ENCODE data around the gene SUSD4.

Gene SUSD4

DNA sequence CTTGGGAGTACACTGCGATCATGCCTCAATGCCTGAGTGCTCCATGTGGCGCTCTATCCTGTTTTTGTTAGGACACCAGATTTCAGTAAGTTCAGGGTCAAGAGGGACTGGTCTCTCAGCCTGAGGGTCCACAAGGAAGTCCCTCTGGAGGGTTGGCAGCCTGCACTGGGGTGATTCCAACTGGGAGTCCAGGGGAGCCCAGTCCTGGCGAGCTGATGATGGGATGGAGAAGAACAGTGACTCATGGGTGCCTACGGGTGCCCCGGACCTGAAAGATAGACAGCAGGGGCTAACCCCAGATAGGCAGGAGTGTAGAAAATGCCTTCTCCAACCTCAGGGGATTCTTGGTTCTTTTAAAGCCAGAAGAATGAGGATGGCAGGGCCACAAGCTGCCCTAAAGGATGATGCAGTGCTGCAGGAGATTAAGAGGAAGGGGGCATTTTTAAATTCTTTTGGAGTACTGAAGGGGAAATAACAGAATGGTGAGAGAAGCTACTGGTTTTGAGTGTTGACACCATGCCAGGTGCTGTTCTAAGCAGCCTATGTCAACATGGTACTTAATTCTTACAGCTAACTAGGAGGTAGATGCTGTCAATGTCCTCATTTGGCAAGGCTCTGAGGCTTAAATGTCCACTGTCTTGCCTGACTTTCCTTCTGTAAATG is 152.5 kb downstream of the SUSD4 start:
- no peaks in the 10 kb centered on the region for H3K36me3 Mint-ChIP-seq
- H3K27me3 Mint-ChIP-seq, result peaks cover 4% of the 10 kb centered on the region
- H3K4me3 Mint-ChIP-seq, result no peak overlapping the region
- CTCF ChIA-PET, result no interaction called here
- no peak overlapping the region for H3K27ac Mint-ChIP-seq
- no peaks in the 10 kb centered on the region for H3K9me3 Mint-ChIP-seq
- H3K4me1 Mint-ChIP-seq, result no peaks in the 10 kb centered on the region
- DNase-seq, result no peak

DNA sequence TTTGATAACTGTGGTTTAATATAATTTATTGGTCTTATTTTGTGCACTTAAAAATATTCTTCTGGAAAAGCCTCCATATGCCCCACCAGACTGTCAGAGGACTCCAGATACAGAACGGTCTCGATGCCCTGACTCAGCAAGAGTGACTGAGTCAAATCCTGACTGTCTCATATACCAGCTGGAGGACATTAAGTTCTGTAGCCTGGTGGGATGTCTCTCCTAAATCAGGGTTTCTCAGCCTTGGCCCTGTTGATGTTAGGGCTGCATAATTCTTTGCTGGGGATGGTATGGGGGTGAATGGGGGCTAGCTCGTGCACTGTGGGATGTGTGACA is 153.2 kb downstream of the SUSD4 start:
- Mint-ChIP-seq H3K9me3 (no peaks in the 10 kb centered on the region), H3K27ac (no peak overlapping the region), H3K4me1 (no peaks in the 10 kb centered on the region), H3K36me3 (no peaks in the 10 kb centered on the region), H3K4me3 (no peak overlapping the region), H3K27me3 (peaks cover 9% of the 10 kb centered on the region)
- no peak for DNase-seq
- CTCF ChIA-PET, result no interaction called here

DNA sequence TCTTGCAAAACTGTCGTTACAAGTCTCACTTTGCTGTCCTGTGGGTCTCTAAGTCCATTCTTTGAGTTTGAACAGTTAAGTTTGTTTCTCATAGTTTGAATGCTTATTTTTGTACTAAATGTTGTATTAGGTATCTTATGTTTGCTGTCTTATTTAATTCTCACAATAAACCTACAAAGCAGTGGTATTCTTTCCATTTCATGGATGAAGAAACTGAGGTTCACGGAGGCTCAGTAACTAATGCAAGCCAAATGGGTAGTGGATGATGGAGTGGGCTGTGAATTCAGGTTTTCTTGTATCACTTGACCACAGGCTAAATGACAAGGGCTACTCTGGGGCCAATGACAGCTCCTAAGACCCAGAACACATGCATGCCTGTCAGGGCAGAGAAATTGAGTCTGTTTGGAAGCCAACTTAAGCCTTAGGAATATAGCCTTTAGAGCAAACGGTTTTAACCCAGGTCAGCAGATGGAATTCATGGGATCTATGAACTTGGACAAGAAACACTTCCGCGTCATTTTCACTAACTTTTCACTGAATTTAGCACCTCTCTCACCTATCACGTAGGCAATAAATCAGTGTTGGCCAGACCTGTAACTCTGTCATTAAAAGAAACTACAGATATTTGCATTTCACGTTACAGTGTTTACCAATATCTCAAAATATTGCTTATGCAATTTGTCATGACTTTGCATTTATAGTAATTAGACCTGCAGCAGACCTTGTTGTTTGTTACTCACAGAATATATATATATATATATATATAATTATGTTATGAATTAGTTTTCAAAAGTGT is 153.8 kb downstream of the SUSD4 start:
- DNase-seq, result no peak
- no peak overlapping the region for H3K4me3 Mint-ChIP-seq
- no peak overlapping the region for H3K27ac Mint-ChIP-seq
- no peaks in the 10 kb centered on the region for H3K9me3 Mint-ChIP-seq
- peaks cover 9% of the 10 kb centered on the region for H3K27me3 Mint-ChIP-seq
- no peaks in the 10 kb centered on the region for H3K36me3 Mint-ChIP-seq
- CTCF ChIA-PET, result no interaction called here
- no peaks in the 10 kb centered on the region for H3K4me1 Mint-ChIP-seq

DNA sequence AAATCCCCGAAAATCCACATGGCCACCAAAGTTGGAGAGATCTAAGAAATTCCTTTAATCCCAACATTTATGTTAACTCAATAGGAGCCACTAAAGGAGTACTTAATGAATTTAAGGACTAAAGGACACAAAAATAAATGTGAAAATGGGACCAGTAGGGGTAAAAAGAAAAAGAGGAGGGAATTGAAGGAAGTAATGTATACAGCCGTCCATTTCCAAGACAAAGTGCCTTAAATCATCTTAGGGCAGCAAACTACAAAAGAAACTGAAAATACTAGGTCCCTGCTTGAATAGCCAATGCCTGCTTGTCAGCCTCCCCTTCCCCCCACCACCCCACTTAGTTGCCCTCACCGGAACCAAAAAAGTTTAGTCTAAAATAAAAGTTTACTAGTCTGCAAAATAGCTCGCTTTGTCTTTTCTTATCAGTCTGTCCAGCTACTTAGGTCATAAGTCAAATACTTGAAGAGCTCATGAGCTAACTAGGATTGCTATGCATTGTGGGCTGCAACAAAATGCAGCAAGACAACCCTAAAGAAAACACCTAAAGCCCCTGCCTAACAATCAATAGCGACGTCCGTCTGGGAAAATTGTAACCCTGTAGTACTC is 154.6 kb downstream of the SUSD4 start:
- no peaks in the 10 kb centered on the region for H3K9me3 Mint-ChIP-seq
- CTCF ChIA-PET, result no interaction called here

DNA sequence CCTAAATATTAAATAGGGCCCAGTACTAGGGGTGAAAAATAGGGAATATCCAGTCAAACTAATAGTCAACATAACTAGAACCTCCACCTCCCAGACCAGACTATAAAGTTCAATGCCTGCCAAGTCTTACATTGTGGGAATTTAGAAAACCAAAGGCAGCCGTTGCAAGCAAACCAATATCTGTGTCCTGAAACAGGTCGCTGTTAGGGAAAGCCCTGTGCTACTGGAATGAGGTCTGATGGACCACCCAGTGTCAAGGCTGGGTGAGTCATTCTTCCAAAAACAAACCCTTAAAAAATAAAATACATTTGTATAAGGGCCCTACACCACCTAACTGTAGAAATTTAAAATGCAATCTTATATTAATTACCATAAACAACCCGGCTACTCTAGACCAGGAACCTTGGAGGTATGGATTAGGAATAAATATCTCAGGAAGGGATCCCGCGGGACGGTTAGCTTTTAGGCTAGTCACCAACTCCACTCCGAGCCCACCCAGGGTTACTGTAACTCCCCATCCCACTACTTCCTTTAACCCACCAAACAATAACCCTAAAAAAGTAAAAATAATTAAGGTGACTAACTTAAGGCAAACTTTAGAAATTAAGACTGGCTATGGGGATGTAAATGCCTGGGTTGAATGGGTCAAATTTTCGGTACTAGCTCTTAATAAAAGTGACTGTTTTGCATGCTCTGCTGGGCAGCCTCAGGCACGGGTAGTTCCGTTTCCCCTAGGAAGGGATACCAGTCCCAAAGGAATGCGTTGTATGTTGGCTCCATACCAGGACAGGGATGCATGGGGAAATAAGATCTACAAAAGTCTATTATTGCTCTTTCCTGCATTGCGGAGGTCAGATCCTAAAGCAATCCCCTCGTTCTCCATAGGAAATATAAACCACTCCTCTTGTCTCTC is 155.6 kb downstream of the SUSD4 start:
- Mint-ChIP-seq H3K4me3 (no peak overlapping the region), H3K36me3 (no peaks in the 10 kb centered on the region), H3K4me1 (no peaks in the 10 kb centered on the region), H3K27ac (no peak overlapping the region), H3K27me3 (peaks cover 9% of the 10 kb centered on the region), H3K9me3 (no peaks in the 10 kb centered on the region)
- DNase-seq, result no peak
- CTCF ChIA-PET, result no interaction called here

More for the DNA sequence above, 154.6 kb downstream of the SUSD4 start:
- DNase-seq, result no peak
- H3K4me3 Mint-ChIP-seq, result no peak overlapping the region
- H3K27ac Mint-ChIP-seq, result no peak overlapping the region
- H3K27me3 Mint-ChIP-seq, result peaks cover 9% of the 10 kb centered on the region
- H3K36me3 Mint-ChIP-seq, result no peaks in the 10 kb centered on the region
- no peaks in the 10 kb centered on the region for H3K4me1 Mint-ChIP-seq

DNA sequence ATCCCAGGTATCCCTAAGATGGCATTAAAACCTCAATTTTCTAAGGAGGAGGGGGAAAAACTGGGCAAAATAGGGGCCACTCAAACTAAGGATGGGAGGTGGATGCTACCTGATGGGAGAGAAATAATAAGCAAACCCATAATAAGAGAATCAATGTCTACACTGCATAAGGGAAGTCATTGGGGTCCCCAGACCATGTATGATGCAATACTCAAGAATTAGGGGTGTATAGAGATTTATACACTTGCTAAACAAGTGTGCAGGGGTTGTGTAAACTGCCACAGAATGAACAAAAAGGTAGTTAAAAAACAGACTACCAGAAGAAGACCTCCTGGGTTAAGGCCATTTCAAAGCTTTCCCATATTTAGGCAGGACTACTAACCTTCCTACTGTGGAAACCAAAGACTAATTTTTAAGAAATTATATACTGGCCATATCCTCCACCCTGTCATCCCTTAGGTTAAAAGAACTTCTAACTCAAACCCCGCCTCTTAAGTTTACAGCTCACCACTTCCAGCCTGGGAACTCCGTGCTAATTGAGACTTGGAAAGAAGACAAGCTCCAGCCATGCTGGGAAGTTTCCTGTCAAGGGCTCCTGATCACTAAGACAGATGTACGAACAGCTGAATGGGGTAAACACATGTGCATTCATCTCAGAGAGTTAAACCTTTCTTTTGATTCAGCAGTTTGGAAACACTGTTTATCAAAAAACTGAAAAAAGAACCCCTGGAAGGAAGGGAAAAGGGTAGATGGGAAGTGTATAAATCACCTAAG is 156.5 kb downstream of the SUSD4 start:
- Mint-ChIP-seq H3K36me3 (no peaks in the 10 kb centered on the region), H3K4me3 (no peak overlapping the region), H3K4me1 (no peaks in the 10 kb centered on the region), H3K27ac (no peak overlapping the region), H3K27me3 (peaks cover 11% of the 10 kb centered on the region), H3K9me3 (no peaks in the 10 kb centered on the region)
- CTCF ChIA-PET, result no interaction called here
- no peak for DNase-seq

DNA sequence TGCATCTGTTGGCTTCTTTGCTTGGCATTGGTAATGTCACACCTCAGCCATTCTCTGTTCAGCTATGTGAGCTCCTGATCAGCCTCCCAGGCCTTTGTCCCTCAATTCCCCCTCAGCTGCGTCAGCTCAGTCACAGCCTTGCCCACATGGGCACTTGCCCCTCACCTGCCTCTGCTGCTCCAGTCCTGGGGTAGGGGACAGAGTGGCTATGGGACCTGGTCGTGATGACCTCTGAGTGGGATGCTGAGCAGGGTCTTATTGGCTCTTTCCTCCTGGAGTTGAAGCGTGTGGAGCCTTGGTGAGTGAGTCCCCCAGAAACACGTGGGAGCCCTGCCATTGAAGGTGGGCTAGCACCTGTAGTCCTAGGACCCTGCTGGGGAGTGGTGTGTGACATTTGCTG is 159.6 kb downstream of the SUSD4 start:
- H3K9me3 Mint-ChIP-seq, result no peaks in the 10 kb centered on the region
- H3K4me1 Mint-ChIP-seq, result no peaks in the 10 kb centered on the region
- no peak for DNase-seq
- H3K36me3 Mint-ChIP-seq, result no peaks in the 10 kb centered on the region
- H3K27ac Mint-ChIP-seq, result no peak overlapping the region
- H3K27me3 Mint-ChIP-seq, result peaks cover 14% of the 10 kb centered on the region
- CTCF ChIA-PET, result no interaction called here
- no peak overlapping the region for H3K4me3 Mint-ChIP-seq

DNA sequence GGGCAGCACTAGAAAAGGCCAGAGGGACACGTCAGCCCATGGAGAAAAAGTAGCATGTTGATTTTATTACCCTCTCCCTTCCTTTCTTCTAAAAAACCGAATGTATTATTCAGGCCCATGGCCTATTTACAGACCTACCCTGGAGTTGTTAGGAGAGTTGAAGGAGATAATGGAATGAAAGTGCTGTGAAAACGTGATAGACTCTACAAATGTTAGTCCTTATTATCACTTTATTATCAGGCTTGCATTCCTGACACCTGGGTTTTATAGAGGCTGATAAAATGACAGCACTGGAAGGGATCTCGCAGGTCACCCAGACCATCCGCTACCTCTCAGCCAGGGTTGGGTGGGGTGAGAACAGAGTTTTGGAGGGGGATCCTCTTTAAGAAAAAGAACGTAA is 160.3 kb downstream of the SUSD4 start:
- no peak overlapping the region for H3K27ac Mint-ChIP-seq
- H3K9me3 Mint-ChIP-seq, result no peaks in the 10 kb centered on the region
- H3K4me3 Mint-ChIP-seq, result no peak overlapping the region
- CTCF ChIA-PET, result no interaction called here
- DNase-seq, result no peak
- no peaks in the 10 kb centered on the region for H3K36me3 Mint-ChIP-seq
- no peaks in the 10 kb centered on the region for H3K4me1 Mint-ChIP-seq
- peaks cover 14% of the 10 kb centered on the region for H3K27me3 Mint-ChIP-seq

DNA sequence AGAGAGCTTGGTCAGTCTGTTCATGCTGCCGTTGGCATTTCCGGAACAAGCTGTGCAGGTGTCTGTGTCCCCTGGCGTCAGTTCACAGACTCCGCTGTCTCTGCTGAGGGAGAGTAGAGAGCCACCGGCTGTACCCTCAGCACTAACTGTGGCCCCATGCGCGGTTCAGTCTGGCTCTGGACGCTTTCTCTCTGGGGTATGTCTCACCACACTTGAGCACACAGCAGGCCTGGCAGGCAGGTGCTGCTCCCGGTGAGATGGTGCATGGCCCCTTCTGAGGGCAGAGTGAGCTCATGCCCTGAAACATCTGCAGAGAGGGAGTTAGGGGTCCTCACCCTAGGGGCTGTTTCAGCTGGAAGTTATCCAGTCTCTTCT is 161.0 kb downstream of the SUSD4 start:
- no peaks in the 10 kb centered on the region for H3K36me3 Mint-ChIP-seq
- DNase-seq, result no peak
- peaks cover 2% of the 10 kb centered on the region for H3K4me1 Mint-ChIP-seq
- peaks cover 14% of the 10 kb centered on the region for H3K27me3 Mint-ChIP-seq
- no peaks in the 10 kb centered on the region for H3K9me3 Mint-ChIP-seq
- no peak overlapping the region for H3K4me3 Mint-ChIP-seq
- H3K27ac Mint-ChIP-seq, result no peak overlapping the region
- CTCF ChIA-PET, result no interaction called here

DNA sequence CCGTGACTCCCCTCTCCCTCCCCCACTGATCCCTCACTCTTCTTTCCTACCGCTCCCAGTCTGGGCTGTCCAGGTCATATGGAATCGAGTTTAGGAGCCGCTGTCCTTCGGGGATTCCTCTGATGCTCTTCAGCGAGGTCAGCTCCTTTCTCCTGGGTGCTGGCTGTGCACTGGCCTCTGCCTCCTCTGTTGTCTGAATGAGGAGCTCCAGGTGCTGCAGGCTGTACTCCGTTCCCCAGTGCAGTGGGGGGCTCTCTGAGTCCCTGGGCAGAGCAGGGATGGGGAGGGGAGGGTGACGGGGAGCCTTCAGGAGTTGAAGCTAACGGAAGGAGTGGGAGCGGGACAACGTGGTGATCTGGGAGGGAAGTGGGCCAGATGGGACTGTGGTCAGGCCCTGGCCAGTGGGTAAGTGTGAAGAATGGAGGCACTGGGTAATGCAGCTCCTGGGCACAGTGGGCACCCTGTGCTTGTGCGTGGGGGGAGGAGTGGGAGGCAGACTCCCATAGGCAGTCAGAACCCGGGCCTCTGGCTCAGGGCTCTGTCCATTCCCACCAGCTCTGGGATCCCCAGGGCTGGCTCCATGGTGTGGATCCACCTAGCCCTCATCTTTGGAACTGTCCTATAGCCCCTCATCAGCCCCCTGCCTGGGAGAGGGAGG is 161.5 kb downstream of the SUSD4 start:
- Mint-ChIP-seq H3K36me3 (no peaks in the 10 kb centered on the region), H3K4me1 (peaks cover 2% of the 10 kb centered on the region), H3K27me3 (peaks cover 14% of the 10 kb centered on the region), H3K9me3 (no peaks in the 10 kb centered on the region), H3K4me3 (no peak overlapping the region), H3K27ac (no peak overlapping the region)
- no peak for DNase-seq
- CTCF ChIA-PET, result no interaction called here

DNA sequence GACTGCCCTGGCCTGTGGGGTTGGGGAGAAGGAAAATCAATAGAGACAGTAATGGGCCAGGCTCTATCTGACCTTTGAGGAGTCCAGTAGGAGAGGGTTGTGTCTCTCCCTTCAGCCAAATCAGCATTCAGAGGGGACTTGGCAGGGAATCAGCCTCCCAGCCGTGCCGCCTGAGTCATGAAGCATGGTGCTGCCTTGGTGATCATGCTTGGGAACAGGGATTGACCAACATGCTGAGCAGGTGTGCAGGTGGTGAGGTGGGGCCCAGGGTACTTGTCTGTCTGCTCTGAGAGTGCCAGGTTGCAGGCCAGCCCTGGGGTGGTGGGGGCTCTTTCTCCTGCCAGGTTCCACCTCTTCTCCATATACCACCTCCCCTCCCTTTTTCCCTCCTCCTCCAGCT is 162.0 kb downstream of the SUSD4 start:
- H3K4me3 Mint-ChIP-seq, result no peak overlapping the region
- no peak for DNase-seq
- peaks cover 14% of the 10 kb centered on the region for H3K27me3 Mint-ChIP-seq
- no peaks in the 10 kb centered on the region for H3K9me3 Mint-ChIP-seq
- no peak overlapping the region for H3K27ac Mint-ChIP-seq
- H3K36me3 Mint-ChIP-seq, result no peaks in the 10 kb centered on the region
- CTCF ChIA-PET, result no interaction called here
- peaks cover 2% of the 10 kb centered on the region for H3K4me1 Mint-ChIP-seq

DNA sequence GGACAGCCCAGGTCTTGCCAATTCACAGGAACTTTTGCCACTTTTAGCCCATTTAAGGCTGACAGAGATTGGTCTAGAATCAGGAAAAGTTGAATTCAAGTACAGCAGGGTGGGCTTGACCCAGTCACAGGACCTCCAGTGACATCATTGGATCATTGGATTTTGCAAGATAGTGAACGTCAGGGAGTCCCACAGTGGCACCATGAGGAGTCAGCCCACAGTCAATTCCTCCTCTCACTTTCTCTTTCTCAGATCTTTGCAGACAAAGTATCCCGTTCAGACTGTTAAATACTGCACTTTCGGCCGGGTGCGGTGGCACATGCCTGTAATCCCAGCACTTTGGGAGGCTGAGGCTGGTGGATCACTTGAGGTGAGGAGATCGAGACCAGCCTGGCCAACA is 163.1 kb downstream of the SUSD4 start:
- H3K9me3 Mint-ChIP-seq, result no peaks in the 10 kb centered on the region
- H3K36me3 Mint-ChIP-seq, result no peaks in the 10 kb centered on the region
- H3K4me1 Mint-ChIP-seq, result peaks cover 2% of the 10 kb centered on the region
- CTCF ChIA-PET, result no interaction called here
- no peak overlapping the region for H3K27ac Mint-ChIP-seq
- H3K27me3 Mint-ChIP-seq, result peaks cover 9% of the 10 kb centered on the region
- no peak overlapping the region for H3K4me3 Mint-ChIP-seq
- no peak for DNase-seq

DNA sequence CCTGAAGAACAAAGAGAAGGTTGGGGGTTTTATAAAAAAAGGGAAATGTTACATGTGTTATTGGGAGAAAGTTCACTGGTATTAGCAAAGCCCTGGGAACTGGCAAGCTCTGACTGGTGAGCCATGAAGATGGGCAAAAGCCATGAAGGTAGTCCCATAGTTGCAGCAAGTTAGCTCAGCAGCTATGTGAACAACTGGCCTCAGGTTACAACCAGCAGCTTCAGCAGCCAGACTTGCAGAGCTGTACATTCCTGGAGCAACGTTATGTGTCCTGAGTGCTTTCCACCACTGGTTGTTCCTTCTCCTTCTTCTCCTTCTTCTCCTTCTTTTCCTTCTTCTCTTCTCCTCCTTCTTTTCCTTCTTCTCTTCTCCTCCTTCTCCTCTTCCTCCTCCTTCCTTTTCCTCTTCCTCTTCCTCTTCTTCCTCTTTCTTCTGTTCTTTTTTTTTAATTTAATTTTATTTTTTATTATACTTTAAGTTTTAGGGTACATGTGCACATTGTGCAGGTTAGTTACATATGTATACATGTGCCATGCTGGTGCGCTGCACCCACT is 164.8 kb downstream of the SUSD4 start:
- Mint-ChIP-seq H3K27ac (no peak overlapping the region), H3K27me3 (peaks cover 9% of the 10 kb centered on the region), H3K4me3 (no peak overlapping the region), H3K9me3 (no peaks in the 10 kb centered on the region), H3K36me3 (no peaks in the 10 kb centered on the region), H3K4me1 (peaks cover 2% of the 10 kb centered on the region)
- CTCF ChIA-PET, result interaction anchor here (0.9 kb wide), 1 partner anchor 66 kb away, joined by 3 read pairs; no protein-coding TSS in a partner anchor
- DNase-seq, result no peak
